PFSK-1 (cell line): ENCODE data around the gene BZW1.

Experiments used
- FOXP2 ChIP-seq: optimal IDR thresholded peaks from 2 replicates; pipeline ENCODE3; 2011; ENCODE audit warnings: borderline replicate concordance, control low read depth, inconsistent platforms; ENCODE audit not compliant: insufficient read depth; ENCODE audit errors: extremely low read length, extremely low read depth
- POLR2AphosphoS5 ChIP-seq: IDR thresholded peaks from 2 replicates; pipeline ENCODE4 v1.6.1; 2012; ENCODE audit warnings: low read depth, mild to moderate bottlenecking, control low read depth, low read length, moderate library complexity
- SIN3A ChIP-seq: IDR thresholded peaks from 2 replicates; pipeline ENCODE4 v1.6.1; 2012; ENCODE audit warnings: mild to moderate bottlenecking, low read length, moderate library complexity, borderline replicate concordance; ENCODE audit not compliant: insufficient read depth
- TAF1 ChIP-seq: IDR thresholded peaks from 2 replicates; pipeline ENCODE4 v1.6.1; 2012; ENCODE audit warnings: low read length, control low read depth, borderline replicate concordance; ENCODE audit not compliant: insufficient read depth
- TF ChIP-seq, protein P1 (sequence below), 2 experiments: IDR thresholded peaks; 2 replicates each; pipeline versions ENCODE4 v1.6.1 to v1.8.0; 2011 to 2012; ENCODE audit warnings: low read depth in 2 of 2, low read length in 2 of 2, control low read depth in 1 of 2, inconsistent platforms in 1 of 2, mild to moderate bottlenecking in 1 of 2, moderate library complexity in 1 of 2; ENCODE audit not compliant: insufficient read depth in 1 of 2

BZW1 gene

GRCh38 chr2:200781616-200782015, 30.1 kb upstream of the BZW1 start:
- TF ChIP-seq, protein P1, sequence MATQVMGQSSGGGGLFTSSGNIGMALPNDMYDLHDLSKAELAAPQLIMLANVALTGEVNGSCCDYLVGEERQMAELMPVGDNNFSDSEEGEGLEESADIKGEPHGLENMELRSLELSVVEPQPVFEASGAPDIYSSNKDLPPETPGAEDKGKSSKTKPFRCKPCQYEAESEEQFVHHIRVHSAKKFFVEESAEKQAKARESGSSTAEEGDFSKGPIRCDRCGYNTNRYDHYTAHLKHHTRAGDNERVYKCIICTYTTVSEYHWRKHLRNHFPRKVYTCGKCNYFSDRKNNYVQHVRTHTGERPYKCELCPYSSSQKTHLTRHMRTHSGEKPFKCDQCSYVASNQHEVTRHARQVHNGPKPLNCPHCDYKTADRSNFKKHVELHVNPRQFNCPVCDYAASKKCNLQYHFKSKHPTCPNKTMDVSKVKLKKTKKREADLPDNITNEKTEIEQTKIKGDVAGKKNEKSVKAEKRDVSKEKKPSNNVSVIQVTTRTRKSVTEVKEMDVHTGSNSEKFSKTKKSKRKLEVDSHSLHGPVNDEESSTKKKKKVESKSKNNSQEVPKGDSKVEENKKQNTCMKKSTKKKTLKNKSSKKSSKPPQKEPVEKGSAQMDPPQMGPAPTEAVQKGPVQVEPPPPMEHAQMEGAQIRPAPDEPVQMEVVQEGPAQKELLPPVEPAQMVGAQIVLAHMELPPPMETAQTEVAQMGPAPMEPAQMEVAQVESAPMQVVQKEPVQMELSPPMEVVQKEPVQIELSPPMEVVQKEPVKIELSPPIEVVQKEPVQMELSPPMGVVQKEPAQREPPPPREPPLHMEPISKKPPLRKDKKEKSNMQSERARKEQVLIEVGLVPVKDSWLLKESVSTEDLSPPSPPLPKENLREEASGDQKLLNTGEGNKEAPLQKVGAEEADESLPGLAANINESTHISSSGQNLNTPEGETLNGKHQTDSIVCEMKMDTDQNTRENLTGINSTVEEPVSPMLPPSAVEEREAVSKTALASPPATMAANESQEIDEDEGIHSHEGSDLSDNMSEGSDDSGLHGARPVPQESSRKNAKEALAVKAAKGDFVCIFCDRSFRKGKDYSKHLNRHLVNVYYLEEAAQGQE (IDR thresholded peaks at IDR 0.05; ENCODE audit: insufficient read depth in 1 of 2, low read depth in 2 of 2, low read length in 2 of 2), result no peak
- TF ChIP-seq FOXP2 (no peak), SIN3A (no peak)

DNA sequence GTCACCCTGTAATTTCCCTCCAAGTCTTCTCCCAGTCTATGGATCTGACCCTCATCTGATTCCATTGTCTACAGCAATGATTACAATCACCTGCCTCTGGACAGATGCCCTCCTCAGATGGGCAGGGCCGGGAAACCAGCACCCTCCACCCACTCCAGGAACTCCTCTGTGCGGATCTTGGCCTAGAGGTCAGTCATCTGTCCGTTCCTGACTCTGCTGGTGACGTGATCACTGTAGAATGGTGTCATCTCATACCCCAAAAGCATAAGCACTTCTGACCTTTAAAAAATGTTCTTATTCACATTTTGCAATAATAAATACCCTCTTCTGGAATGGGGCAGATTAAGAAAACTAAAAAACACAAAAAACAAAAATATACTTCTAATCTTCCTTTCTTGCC, 29.5 kb upstream of the BZW1 start:
- no peak for TF ChIP-seq TAF1
- TF ChIP-seq, protein P1 (IDR thresholded peaks at IDR 0.05; ENCODE audit: insufficient read depth in 1 of 2, low read depth in 2 of 2, low read length in 2 of 2), result no peak

DNA sequence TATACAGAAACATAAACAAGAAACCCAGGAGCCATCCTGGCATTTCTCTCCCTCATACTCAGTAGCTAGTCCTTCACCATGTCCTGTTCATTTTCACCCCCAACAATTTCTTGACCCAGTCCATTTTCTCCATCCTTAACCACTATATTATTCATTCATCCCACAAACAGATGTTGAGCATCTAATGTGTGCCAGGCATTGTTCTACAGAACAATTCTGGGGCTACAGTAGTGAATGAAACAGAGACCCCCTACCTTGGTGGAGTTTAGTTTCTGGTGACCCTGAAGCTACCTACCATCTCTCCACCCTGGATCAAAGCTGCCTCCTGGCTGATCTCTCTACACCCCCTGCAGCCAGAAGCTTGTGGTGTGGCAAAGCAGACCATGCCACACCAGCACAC, 27.5 kb upstream of the BZW1 start:
- TF ChIP-seq, protein P1 (IDR thresholded peaks at IDR 0.05; ENCODE audit: insufficient read depth in 1 of 2, low read depth in 2 of 2, low read length in 2 of 2), result no peak

DNA sequence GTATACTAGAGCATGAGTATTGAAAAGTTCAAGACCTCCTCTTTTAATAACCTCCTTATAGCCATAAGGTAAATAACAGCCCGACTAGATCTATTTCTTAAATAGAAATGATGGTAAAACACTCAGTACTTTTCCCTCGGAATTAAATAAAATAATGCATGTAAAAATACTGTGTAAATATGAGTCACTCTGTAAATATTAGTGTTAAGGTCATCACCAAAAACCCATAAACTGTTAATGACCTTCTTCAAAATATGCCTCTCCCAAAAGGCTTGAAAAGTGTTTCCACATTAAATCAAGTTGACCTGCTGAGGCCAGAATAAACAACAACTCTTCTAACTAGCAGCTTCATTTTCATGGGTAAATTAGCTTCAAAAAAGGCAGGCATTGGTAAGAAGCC, 25.3 kb upstream of the BZW1 start:
- TF ChIP-seq FOXP2 (no peak), TAF1 (no peak), POLR2AphosphoS5 (no peak), SIN3A (no peak)
- TF ChIP-seq, protein P1 (IDR thresholded peaks at IDR 0.05; ENCODE audit: insufficient read depth in 1 of 2, low read depth in 2 of 2, low read length in 2 of 2), result no peak

DNA sequence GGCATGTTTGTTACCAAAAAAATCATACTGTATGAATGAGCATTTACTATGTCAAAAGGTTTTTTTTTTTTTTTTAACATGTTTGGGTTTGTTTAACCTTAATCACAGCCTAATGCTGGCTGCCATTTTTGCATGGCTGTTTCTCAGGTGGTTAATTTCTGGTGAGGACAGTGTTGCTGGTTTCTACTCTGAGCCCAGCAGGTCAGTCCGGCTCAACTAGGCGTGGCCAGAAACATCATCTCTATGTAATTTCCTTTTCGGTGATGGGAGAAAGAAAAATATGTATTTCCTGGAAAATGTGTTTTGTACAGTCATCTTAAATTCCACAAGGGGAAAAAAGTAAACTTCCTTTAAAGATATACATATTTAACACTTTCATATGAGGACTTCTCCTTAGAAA, 24.9 kb upstream of the BZW1 start:
- no peak for TF ChIP-seq TAF1
- no peak for TF ChIP-seq POLR2AphosphoS5
- TF ChIP-seq SIN3A, result no peak
